HG02870 (cell line): ENCODE measurements around the gene ZC3H12D.
"Not testable (repeated sequence)": the region's sequence is repeated elsewhere in the genome, so short reads cannot be mapped to it uniquely, and the experiment has no call there.

Source experiments
- ATAC-seq: cut with Tn5 transposase; IDR thresholded peaks from one replicate; pipeline ENCODE4 v1.9.1; 2021; ENCODE audit warnings: mild to moderate bottlenecking, moderate library complexity; ENCODE audit not compliant: unreplicated experiment

ZC3H12D gene

DNA sequence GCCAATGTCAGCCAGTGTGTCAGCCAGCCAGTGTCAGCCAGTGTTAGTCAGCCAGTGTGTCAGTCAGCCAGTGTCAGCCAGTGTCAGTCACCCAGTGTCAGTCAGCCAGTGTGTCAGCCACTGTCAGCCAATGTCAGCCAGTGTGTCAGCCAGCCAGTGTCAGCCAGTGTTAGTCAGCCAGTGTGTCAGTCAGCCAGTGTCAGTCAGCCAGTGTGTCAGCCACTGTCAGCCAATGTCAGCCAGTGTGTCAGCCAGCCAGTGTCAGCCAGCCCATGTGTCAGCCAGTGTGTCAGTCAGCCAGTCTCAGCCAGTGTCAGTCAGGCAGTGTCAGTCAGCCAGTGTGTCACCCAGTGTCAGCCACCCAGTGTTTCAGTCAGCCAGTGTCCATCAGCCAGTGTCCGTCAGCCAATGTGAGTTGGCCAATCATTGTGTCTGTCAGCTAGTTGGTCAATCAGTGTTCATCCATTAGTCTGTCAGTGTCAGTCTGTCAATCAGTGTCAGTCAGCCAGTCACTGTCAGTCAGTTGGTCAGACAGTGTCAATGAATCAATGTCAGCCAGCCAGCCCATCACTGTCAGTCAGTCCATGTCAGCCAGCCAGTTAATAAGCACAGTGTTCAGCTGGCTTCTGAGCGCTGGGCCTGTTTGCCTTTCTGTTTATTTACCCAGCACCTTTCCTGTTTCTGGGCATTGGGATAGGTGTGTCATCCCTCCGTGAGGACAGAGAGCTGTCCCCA, 40.3 kb downstream of the ZC3H12D start:
- not testable (repeated sequence) for ATAC-seq

DNA sequence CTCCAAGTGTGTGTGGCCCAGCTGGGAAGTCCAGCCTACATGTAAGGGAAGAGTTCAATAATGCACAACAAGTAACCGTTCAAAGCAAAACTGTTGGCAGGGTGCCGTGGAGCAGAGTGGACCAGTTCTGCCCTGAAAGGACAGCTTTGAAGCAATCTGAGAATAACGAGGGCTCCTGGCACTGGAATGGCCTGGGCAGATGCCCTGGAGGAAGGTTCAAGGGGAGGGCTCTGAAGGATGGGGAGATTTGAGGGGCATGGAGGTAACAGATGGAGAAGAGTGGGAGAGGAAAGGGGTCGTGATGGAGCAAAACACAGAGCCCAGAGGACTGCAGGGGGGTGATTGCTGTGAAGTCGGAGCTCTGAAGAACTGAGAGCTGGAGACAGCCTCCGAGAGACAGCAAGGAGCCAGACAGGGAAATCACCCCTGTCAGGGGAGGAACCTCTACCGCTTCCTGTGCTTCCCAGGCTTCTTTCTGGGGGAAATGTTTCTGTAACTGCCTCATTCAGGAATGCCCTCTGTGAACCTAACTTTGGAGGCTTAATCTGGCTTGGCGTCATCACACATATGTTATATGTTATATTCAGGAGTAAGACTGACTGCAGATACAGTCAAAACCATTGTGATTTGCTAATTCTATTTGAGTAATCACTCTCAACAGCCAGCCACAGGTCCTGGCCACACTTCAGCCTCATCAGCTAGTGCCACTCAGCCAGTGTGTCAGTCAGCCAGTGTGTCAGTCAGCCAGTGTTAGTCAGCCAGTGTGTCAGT, 41.2 kb downstream of the ZC3H12D start:
- no peak for ATAC-seq

DNA sequence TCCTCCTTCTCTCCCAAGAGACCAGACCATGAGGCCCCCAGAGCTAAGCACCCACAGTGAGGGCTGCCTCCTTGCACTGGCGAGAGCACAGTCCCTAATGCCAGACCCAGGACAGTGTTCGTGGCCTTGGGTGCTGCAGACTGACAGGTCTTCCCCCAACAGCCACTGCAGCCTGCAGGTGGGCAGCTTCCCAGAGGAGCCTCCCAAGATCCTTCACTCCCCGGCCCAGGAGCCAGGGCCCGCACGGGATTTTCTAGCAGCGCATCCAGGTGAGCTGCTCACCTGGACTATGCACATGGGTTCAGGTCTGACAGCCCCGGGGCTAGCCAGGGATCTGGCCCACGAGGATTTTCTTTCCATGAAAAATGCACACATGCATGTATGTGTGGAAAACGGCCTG, 43.1 kb downstream of the ZC3H12D start:
- ATAC-seq: no peak

DNA sequence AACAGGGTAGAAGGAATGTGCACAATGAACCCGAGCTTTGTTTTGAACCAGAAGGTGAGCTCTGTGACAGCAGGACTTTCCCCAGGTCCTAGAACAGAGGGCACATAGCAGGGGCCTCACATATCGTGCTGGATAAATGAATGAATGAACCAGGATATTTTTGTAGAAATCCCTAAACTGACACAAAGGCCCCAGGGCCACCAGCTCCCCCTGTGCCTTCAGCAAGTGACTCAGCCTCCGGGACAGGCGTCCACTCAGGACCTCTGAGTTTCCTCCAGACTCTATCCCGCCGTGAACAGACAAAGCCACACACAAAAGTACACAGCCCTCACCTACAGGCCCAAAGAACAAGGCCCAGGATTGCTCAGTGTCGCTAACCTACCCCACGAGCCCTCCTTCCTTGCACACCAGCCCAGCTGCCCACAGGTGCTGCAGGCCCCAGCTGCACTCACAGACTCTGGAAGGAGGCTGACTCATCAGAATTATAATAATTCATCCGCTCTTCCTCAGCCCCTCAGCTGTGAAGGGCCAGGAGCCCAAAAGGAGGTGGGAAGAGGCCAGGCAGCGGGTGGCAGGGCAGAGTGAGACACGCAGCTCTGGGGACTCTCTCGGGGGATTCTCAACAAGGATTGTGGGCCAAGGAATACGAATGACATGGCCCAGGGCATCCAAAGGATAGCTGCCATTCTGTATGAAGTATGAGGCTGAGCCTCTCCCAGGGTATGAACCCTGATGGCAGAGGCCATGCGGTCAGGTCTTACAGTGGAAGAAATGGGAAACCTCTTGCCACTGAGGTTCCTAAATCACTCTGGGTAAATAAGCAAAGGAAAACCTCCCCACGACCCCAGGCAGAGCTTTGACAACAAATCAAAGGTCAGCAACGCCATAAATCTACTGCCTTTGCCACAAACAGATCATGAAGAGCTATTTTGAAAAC, 43.8 kb downstream of the ZC3H12D start:
- no peak for ATAC-seq

DNA sequence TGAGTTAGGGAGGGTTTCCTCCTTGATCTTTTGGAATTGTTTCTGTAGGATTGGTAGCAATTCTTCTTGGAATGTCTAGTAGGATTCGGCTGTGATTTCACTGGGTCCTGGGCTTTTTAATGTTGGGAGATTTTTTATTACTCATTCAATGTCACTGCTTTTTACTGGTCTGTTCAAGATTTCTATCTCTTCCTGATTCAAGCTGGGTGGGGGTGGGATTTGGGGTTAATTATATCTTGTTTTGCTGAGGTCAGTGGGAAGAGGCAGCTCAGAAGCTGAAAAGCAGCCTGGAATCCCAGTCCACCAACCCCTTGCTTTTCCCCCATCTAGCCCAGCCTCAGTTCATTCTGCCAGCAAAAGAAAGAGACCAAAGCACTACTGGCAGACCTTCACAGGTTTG, 45.2 kb downstream of the ZC3H12D start:
- no peak for ATAC-seq

DNA sequence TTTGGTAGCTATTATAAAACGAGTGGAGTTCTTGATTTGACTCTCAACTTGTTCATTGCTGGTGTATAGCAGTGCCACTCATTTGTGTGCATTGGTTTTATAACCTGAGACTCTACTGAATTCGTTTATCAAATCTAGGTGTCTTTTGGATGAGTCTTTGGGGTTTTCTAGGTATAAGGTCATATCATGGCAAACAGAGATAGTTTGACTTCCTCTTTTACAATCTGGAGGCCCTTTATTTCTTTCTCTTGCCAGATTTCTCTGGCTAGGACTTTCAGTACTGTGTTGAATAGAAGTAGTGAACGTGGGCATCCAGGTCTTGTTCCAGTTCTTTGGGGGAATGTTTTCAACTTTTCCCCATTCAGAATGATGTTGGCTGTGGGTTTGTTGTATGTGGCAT, 46.0 kb downstream of the ZC3H12D start:
- peak; percentile 89 for ATAC-seq

DNA sequence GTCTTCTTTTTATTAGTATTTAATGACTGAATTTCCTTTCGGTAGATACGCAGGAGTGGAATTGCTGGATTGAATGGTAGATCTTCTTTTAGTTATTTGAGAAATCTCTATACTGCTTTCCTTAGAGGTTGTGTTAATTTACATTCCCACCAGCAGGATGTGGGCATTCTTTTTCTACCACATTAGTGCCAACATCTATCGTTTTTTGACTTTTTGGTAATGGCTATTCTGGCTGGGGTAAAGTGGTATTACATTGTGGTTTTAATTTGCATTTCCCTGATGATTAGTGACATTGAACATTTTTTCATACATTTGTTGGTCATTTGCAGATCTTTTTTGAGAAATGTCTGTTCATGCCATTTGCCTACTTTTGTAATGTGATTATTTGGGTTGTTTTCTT, 47.6 kb downstream of the ZC3H12D start:
- ATAC-seq: no peak

DNA sequence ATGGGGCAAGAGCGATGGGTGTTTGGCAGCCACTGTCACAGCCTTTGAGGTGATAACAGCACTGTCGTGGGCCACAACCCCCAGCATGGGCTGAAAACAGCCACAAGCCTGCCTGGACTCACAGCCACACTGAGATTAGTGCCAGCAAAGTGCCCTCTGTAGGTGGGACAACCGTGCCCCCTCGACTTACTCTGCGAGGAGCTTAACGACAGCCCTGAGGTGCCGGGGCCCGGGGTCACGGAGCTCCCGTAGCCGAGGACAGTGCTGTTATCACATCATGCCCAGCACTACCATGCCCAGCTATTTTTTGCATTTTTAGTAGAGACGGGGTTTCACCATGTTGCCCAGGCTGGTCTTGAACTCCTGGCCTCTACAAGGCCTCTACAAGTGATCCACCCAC, 48.2 kb downstream of the ZC3H12D start:
- no peak for ATAC-seq

DNA sequence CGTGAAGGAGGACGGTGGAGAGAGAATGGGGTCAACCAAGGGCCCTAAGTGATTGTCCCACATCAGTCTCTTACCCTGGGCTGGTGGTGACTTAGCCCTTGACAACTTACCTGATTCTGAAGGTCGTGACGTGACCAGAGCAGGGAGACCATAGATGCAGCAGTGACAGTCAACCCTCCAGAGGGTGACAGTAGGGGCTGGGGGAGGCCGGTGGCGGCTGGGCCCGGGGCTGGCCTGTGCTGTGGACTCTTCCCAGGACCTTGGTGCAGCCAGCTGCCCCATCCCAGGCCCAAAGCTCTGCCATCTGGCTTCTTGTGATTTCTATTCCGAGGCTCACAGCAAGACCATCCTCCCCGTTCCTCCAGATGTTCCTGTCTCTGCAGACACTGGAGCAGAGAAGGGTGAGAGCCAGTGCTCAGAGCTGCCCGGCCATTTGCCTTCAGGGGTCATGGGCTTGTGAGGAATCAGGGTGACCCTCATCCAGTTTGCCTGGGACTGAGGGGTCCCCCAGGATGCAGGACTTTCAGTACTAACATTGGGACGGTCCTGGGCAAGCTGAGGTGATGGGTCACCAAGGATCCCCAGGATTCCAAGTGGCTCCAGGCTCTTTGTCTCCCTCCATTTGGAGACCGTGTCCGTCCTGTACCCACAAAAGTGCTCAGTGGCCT, 48.8 kb downstream of the ZC3H12D start:
- ATAC-seq: no peak

DNA sequence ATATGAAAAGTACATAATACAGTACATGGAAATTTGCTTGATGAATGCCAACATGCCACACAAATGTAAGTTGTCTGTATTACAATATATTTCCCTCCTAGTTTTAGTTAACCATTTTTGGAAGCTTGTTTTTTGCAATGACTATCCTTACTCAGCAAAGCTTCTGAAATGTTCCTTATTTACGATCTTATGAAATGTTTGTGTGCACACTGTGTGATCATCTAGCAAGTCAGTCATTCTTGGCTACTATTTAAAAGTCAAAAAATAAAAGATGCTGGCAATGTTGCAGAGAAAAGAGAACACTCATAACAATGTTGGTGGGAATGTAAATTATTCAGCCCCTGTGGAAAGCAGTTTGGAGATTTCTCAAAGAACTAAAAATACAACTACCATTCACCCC, 50.9 kb downstream of the ZC3H12D start:
- ATAC-seq: no peak

DNA sequence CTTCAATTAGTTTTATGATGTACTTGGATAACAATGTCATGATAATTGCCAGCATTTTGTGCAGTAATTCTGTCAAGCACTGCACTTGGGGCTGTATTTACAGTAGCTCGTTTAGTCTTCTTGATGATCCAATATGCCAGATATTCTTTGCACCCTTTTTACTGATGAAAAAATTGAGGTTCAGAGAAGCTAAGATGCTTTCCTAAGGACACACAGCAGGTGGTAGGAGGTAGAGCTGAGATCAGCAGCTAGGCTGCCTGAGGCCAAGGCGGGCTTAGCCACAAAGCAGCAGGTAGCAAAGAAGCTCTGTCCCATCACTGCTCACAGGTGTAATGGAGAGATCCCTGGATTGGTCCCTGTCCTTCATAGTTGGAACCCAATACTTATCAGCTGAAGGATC, 51.4 kb downstream of the ZC3H12D start:
- no peak for ATAC-seq

DNA sequence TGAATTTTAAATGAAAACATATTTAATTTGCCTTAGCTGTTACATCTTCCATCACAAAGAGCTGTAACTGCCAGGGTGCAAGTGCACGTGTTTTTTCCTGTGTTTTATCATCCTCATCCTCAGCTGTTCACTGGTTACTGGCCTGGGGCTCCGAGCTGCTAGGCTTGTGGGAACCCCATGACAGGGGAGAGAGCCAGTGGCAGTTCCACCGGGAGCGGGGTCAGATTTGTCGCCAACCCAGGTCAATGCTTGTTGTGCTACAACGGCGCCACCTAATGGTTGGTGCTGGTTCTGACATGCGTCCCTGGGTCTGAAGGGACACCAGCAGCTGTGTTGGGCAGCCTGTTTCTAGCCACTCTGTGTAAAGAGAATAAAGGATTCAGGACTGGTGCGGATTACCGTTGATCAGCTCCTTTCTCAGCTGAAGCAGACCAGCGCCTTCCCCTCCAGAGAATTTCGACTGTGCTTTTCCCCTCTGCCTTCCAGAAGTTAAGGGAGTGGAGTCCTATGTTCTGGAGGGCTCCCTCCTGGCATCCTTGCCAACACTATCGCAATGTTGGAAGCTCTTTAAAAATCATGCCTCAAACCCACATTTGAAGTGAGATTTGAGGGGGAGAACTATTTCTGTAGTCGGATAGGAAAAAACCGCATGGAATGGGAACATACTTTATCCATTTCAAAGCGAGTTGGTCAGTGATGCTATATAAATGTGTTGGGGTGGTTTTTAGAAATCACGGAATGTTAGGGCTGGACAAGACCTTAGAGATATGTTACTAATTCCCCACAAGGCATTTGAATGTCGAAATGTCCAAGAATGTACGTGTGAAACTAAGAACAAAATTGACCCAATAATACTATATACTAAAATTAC, 52.7 kb downstream of the ZC3H12D start:
- ATAC-seq: peak; percentile 86

DNA sequence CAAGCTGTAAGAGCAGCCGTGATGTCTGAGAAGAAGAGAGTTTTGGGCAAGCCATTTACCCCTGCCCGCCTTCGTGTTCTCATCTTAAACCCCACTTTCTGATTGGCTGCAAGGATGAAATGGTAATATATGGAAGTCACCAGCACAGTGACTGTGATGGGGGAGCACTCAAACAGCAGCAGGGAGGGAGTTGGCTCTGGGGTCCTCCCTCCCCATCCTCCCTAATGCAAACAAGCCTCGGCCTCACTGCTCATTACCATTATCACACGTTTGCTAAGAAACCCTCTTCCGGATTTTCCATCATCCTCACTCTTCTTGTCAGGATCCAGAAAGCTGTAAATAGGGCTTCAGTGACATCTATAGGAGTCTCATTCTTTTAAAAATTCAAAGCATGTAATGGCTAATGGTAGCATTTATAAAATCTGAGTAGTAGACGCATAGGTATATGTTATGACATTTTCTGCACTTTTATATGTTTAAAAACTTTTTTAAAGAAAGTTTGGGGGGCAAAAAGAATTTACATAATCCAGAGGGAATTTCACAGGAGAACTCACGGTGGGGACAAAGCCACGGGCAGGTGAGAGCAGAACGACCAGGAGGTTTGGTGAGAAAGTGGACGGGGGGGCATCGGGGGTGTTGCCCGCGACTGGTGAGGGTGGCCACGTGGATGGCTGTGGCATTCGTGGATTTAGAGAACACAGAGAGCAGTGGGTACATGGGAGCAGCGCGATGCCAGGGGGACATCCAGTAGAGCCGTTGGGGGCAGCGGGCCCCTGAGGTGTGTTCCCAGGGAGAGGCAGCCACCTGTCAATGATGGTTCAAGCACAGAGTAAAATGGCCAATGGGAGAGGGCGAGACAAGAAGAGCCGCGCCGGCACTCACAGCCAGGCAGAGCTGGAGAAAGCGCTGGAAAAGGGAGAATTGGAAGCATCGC, 55.1 kb downstream of the ZC3H12D start:
- no peak for ATAC-seq

DNA sequence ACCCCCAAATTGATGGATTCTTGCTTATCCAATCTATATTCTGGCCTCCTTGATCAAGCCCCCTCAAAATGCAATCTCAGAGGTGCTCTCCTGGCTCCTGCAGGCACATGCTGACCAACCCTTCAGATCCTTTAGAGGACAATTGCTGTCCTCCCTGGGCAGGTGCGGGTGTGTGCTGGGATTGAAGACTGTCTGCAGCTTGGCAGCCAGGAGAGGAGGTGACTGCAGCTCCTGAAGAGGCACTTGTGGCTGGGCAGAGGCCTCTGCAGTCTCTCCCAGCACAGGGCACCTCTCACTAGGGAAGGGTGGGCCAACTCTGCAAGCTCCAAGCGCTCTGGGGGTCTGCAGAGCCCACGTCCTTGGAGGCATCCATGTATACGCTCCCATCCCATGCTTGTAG, 56.2 kb downstream of the ZC3H12D start:
- ATAC-seq: no peak

DNA sequence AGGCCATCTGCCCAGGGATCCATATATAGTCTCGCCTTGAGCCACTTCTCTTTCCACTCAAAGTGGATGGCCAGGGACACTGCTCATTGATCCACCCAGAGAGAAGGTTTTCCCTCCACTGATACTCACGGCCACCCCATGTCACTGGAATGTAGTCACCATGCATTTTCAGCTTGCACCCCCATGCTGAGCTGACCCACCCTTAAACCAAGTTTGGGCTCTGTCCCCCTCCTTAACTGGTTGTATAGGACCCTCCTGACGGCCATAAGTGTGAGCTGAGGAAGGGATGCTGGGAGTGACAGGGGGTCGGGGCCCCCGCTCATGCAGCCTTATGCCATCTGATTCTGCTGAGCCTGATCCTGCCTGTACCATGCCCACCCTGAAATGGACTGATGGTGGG, 59.1 kb downstream of the ZC3H12D start:
- no peak for ATAC-seq

DNA sequence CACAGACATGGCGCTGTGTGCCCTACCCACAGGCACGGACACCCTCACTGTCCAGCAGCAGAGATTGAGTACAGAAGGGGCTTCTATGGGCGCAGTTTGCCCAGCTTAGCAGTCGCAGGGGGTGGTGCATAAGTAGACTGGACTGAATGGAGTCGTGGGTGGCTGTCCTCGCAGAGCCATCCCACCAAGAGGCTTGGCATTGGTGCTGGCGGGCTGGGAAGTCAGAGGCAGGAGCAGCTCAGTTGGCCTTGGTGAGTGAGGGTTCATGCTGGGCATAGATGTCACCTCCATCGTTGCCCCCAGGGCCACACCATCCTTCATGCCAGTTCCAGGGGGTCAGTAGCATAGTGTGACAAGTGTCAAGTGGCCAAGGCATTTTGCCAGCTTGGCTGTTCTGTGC, 59.6 kb downstream of the ZC3H12D start:
- ATAC-seq: no peak

DNA sequence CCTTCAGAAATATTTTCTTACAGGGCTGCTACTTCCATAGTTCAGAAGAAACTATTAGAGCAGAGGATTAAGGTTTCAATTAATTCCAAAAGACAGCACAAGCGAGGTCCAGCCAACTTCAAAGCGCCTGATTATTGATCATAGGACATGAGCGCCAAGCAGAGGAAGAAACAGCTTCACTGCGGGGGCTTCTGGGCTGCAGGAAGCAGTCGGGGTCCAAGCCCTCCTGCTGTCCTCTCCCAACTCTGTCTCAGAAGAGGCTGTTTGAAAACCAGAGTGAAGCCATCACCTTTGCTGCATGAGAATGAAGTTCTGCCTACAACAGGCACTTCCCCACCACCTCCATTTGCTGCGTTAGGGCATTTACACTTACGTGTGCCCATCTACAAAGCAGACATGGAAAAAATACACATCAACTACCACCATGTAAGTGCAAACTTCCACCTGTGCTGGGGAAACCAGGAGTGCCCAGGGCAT, 60.8 kb downstream of the ZC3H12D start:
- ATAC-seq: no peak

DNA sequence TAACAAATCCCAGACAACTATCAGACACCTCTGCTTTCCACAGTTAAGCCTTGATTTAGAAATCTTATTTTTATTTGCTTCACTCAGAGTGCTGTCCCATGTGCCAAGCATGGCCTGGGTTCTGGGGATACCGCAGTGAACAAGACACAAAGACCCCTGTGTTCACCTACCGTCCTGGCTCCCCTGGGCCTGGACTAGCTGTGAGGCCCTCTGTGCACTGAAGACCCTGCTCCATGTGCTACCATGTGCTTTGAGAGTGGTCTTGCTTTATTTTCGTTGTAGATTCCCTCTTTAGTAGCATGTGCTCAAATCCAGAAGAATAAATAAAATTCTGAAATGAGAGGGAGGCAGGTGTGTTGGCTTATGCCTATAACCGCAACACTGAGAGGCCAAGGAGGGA, 62.2 kb downstream of the ZC3H12D start:
- ATAC-seq: no peak

DNA sequence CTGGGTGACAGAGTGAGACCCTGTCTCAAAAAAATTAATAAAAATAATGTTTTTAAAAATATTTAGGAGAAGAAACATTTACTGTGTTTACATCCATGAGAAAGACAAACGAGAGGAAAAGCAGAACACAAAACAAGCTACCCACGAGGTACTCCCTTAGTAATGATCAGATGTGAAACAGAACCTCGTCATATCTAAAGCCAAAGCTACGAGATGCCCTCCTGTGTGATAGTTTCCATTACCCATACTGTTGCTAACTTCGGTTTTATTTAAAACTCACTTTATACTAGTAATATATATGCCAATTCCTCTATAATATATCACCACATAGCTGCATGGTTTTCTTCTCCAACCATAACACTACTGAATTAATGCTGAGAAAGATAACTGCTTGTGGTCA, 63.7 kb downstream of the ZC3H12D start:
- ATAC-seq: no peak
